Amygdala (tissue), 56 donors: ENCODE results near the gene ANKS1B.

Source experiments
- DNase-seq, 56 donors: peaks; one replicate each; lab custom pipeline; 2025; lab: John Stamatoyannopoulos, UW

The ANKS1B gene

DNA sequence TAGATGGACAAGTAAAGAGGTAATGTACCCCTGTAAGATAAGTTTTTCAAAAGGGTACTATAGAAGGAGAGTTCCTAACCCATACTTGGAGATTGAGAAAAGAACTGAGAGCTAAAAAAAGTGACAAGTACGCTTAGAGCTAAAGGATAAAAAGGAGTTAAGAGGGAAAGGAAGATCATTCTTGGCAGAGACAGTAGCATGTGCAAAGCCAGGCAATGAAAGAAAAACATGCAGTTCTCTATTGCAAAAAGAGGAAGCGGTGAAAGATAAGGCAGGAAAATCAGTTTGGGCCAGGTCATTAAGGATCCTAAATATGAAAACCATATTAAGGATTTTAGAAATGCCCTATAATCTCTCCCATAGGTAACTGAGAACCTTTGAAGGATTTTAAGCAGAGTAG is 837.6 kb downstream of the ANKS1B start:
- DNase-seq, result no peak

DNA sequence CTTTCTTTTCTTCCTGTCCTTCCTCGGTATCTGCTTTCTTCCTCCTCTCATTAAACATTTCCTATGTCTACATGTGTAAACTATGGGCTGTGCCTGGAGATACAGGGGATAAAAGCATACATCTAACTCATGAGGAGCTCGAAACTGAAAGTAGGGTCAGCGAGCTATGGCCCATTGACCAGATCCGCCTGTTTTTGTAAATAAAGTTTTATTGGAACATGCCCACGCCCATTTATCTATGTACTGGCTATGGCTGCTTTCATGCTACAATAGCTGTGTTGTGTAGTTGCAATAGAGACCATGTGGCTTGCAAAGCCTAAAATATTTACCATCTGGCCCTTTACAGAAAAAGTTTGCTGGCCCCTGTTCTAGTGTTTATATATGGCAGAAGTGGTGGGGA is 838.0 kb downstream of the ANKS1B start:
- no peak for DNase-seq

DNA sequence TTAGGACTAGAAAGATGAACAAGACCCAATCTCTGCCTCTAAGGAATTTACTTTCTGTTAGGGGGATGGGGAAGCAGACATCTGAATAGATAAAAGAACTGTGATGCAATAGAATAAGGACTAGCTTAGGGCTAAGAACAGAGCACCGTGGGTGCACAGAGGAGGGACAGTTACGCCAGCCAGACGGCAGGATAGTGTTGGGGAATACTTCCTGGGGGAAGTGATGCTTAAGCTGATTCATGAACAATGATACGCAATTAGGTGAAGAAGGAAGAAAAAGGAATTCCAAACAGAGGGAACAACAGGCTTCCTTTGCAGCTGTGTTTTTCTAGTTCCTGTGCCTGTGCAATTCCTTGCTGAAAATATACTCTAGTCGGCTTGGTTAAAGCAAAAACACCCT is 838.6 kb downstream of the ANKS1B start:
- no peak for DNase-seq

DNA sequence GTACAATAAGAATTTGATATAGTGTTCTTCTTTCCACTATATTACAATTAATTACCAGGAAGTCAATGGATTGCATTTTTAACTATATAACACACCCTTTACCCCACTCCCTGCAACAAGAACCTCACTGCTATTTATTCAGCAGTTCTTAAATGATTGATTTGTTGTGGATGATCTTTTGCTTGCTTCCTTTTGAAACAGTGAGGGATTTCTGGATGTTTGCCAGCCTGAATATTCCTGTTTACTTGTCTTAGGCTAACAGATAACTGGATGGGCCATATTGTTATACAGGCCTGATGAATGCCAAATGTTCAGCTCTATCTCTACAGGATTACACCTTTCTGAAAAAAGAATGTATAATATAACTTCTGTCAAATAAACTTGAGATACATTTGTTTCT is 842.1 kb downstream of the ANKS1B start:
- no peak for DNase-seq

DNA sequence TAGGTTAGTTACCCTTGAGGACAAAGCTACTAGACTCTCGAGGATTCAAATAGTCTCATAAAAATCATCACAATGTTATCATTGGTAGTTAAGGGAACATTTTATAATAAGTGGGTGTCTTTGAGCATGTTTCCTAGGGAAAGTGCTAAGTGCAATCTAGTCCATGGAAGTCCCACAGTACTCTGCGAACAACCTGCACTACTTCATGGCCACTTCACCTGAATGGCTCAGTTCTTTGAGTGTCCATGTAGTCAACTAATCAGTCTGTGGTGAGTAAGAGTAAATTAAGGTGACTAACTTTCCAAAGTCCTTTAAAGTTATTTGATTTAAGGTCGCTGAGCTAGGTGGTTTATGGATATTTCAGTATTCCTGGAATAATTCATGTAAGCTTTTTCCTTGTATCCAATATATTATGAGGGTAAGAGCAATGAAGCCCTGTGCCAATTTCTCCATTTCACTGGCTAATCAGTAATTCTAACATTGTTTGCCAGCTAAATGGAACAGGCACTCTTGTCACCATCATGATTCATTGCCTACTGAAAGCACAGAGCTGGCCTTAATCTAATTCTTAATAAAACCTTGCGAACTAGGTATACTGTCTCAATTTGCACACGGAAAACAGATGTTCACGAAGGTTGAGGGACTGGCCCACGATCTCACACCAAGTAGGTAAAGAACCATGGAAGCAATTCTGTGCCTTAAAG is 844.6 kb downstream of the ANKS1B start:
- DNase-seq, result no peak

DNA sequence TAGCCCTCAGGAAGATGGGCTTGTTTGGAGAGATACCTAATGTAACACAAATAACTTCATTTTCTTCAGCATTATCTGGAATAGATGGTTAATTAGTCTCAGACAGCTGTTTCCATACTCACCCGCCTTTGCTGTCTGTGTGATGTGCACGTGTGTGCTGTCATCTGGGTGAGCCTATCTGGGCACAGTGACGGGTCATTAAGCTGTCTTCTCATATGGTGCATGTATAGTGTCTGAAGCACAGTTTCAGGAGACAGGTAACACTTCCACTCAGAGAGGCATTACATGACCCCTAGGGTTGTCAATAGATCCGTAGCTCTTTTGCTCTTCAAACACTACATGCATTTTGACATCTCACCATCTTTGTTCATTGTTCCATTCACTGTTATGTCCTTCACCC is 846.3 kb downstream of the ANKS1B start:
- DNase-seq, result no peak

DNA sequence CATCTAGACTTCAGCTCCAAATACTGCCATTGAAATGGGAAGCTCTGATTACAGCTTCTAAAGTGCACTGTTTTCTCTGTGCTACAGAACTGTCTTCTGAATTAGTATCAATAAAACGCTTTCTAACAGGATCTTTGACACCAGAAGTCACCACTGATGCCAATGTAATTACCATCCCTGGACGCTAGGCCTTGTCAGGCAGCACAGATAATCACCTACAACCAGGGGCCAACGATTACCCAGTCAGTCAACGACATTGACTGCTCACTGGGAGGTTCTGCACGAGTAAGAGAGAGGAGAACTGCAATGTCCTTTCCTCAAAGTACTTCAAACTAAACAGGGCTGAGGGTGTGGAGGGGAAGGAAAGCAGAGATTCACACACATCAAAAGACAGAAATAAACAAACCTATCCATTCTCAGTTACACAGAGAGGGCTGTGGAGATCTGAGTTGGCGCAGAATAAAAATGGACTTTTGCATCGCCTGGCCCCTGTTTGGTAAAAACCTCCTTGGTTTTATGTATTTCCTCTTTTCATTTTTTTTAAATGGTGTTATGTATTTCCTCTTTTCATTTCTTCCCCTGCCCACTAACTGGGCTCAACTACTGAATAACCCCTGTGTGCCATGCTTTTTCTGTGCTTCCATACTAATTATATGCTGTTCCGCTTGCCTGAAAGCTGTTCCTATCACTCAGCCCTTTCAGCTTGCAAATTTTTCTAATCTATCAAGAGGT is 847.4 kb downstream of the ANKS1B start:
- no peak for DNase-seq

DNA sequence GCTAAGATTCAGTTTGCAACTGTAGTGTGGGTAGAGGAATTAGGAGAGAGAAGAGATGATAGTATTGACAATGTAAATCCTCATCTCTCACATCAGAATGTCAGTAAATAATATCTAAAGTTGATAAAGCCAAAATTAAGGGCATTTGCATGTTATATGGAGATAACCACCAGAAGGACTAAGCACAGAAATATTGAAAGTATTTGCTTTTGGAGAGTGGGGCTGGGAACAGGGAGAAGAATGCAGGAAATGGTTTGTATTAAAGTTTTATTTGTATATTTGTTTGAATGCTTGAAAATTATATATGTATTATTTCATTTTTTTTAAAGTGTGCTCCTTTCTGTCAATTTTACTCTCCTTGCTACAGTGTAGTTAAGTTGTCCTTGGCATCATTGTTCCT is 848.2 kb downstream of the ANKS1B start:
- DNase-seq, result no peak

DNA sequence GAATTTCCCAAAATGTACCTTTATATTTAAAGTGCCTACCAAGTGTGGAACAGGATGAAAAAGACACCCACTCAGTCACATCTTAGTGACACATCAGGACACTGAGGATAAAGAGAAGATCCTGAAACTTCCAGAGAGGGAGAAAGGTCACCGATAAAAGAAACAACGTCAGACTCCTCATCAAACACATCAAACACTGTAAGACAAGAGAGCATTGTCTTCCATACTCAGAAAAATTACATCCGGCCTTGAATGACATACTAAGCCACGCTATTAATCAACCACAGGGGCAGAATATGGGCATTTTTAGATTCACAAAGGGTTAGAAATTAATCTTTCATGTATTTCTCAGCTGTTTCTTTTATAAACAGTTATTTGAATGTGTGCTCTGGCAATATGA is 849.4 kb downstream of the ANKS1B start:
- DNase-seq, result no peak

DNA sequence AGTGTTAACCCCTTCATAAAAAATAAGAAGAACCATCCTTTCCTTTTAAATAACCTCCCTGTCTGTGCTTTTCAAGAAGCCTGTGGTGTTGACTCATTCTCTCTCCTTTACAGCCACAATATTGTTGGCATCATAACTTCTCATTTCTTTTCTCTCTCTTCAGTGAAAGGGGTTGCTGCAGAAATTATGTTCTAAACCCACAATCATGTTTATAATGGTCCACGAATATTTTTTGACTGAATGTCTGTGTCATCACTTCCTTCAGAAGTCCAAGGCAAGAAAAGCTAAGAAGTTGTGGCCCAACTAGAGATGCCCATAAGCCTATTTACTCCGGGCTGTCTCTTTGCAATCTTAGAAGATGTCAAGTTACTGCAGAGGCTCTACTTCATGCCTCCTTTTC is 851.3 kb downstream of the ANKS1B start:
- DNase-seq, result no peak

DNA sequence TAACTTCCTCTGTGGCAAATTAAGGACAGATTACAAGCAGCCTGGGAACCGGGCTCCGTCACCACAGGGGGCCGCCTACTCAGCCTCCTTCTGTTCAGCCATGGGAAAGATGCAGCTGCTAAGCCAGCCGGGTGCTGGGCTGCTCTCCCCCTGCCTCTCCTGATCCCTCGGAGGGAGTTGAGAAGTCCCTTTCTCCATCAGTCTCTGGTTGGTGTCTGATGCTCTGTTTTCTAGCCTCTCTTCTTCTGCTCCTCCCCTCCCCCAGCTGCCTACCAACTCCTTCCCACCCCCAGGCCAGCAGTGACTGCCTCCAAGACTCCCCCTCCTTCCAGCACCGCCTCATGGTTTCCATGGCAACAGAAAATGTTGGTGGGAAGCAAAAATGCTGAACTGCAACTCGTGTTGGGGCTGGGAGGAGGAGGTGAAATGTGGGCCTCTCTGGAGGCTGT is 853.0 kb downstream of the ANKS1B start:
- DNase-seq, result peak in 37 of 56 donors; percentile 2 to 71 (median 37)

DNA sequence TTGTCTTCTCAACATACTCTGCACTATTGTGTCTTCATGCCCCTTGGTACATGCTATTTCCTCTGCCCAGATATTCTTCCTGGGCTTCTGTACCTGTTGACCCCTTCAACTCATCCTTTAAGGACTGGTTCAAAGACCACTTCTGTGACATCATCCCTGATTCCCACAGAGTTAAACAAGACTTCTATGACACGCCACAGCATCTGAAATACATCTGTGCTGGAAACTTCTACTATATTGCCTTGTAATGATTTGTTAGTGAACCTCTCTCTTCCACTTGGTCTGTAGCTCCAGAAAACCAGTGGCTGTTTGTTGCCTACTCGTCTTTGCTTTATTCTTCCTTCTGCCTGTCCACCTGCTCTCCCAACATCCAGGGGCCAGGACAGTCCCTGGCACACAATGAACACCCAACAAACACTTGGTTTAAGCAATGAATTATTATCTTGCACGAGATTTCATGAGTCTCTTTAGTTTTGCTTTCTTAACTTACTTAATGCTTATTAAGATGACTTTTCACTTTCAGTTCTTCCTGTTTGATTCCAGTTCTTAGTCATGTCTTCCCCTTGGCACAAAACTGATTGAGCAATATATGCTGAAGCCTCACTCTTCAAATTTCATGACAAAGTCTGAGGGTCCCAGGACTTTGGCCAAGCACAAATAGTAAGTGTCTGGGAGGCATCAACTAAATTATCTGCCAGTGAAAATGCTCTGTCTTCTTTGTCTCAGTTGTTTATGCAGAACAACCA is 853.8 kb downstream of the ANKS1B start:
- no peak for DNase-seq

DNA sequence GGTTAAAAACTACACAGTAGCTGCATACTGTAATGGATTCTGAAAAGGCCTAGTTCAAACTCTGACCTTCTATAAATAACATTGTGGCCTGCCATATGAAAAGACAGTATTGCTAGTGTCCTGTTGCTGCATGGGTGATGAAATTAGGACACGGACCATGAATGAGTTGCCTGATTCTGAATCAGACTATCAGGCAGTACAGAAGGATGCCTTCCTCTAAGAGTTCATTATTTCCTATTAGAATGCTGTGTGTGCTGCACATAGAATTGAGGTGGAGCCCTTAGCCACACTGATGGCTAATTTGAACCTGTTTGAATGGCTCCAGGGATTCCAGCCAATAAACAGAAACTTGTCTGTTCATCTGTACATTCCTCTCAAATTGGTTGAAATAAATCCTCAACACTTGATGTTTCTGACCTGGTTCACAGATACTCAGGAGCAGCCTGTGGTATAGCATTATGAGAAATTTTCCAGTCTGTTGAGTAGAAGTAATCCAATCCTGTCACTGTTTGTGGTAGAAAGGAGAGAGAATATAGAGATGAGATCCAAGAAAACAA is 856.4 kb downstream of the ANKS1B start:
- DNase-seq, result no peak

DNA sequence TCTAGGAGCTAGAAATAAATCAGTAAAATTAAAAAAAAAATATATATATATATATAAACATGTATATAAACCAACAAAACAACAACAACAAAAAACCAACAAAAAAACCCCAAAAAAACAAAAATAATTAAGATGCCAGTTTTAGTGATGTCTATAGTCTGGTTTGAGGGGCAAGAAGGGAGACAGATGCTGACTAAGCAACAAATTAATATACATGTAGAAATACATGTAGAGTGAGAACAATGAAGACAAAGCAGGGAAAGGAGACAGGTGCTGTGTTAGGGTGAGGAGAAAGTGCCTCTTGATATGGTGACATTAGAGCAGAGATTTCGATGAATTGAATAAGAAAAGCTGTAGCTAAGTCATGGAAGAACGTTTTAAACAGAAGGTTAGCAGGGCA is 861.8 kb downstream of the ANKS1B start:
- no peak for DNase-seq

DNA sequence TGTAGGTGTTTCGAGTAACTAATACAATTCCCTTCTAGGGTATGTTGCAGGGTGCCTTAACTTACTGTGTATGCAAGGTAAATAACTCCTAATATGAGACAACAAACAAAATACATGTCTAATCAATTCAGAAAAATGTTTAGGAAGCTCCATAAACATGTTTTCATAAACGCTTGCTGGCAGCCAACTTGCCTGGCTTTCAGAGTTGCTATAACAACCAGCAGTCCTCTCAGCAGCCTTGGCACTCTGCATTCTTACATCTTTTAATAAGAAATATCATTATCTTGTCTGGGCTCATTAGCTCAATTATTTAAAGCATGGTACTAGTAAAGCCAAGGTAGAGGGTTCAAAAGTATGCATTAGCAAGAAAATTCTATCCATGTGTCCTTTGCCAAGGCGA is 862.2 kb downstream of the ANKS1B start:
- peak in 3 of 56 donors; percentile 4 to 37 (median 13) for DNase-seq

DNA sequence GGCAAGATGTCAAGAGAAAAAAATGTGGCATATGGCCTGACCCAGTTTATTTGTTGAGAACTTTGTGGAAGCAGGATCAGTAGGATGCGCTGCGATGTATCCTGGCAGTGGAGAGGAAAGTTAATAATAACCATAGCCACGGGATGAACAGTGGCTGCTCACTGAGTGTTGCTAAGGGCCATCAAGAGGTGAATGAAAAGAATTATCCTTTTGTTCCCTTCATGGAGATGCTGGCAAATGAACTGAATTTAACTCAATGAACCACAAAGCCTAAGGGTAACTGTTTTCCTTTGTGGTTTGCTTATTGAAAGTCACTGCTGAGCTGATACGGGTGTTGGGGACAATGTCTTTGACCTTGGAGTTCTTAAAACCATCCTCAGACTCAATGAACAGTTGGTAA is 863.2 kb downstream of the ANKS1B start:
- no peak for DNase-seq

DNA sequence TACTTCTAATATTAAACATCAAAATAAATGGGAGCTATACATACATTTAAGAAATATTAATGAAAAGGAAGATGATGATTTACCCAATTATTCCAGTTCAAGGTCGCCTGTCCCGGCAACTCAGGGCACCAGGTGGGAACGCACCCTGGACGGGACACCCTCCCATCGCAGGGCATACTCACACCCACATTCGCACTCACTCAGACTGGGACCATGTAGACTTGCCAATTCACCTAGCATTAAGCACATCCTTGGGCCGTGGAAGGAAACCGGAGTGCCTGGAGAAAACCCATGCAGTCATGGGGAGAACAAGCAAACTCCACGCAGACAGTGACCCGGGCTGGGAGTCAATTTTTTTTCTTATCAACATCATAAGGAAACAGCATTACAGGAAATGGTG is 864.8 kb downstream of the ANKS1B start:
- no peak for DNase-seq

DNA sequence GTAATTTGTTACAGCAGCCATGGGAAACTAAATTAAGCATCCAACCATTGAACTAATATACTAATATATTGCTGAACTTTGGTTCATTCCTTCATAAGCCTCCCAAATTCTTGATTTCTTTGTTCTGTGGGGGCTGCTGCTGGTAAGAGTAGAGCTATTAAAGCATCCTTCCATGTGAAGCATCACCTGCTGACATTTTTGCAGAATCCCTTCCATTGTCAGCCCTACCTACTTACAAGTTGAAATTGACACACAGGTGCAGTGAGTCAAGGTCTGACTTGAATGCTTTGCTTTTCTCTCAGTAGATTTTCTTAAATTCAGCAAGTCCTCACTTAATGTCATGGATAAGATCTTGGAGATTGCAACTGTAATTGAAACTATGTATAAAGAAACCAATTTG is 865.3 kb downstream of the ANKS1B start:
- no peak for DNase-seq

DNA sequence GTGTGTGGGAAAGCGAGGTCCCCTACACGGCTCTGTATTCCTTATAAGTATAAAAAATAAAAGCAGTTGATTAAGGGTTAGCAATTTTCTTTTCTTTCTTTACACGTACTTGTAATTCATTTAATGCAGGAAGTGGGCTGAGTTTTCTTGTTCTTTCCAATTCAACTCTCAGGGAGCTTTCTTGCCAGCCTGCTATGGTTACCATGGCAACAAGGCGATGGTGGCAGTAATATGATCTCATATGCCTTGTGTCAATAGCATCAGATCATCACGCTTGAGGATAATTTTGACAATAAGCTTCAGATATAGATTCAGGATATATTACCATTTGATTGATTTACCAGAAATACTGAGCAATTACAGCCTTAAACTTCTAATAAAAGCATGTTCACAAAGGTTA is 873.1 kb downstream of the ANKS1B start:
- peak in 10 of 56 donors; percentile 4 to 37 (median 14) for DNase-seq

DNA sequence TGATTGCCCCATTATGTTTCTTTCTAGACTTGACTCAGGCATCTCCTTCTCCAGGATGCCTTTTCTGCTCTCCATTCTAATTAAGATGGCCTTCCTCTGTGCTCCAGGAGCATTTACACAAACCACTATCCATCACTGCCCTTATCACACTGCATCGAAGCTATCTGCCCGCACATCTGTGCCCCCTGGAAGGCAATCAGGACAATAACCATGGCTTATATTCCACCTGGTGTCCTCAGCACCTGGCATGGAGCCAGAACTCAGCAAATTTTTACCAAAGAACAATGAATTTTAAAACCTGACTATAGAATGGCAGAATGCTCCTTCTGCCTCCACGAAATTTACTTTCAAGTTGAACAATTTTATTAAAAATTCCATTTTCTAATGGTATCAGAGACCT is 873.9 kb downstream of the ANKS1B start:
- no peak for DNase-seq

DNA sequence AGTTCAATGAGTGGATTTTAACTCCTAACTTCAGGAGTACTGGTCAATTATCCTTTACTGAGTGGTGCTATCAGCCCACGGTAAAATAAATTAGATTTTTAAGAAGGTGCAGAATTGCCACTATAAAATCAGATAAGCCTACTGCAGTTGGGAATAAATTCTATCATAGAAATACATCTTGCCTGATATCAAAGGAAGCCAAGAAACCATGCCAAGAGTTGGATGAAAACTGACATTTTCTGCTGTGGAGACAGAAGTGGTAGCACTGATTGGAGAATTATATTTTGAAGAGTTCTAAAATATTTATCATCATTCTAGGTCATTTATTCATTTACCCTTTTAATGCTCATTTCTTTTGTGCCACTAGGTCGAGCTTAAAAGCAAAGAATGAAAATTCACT is 874.5 kb downstream of the ANKS1B start:
- DNase-seq, result no peak
